A549 (cell line): ENCODE data around the gene MVB12B. TPM values are rescaled to one million over a fixed set of nuclear protein-coding genes. Genes with fewer than 3 reads are reported as not detected.

Source experiments
- ATAC-seq, 2 experiments: fragments of 200-7000 bp in 1 of 2; fragments of >200 bp in 1 of 2; cut with Nextera tagmentation in 1 of 2; cut with Tn5 transposase in 1 of 2; 3 replicates each; pipeline versions ENCODE4 v1.8.0 to v1.9.1; 2018 to 2020; ENCODE audit warnings: mild to moderate bottlenecking in 1 of 2, moderate library complexity in 1 of 2
- CTCF ChIA-PET: fragments of 300-600 bp; sonication (Branson Sonifier 250); formaldehyde crosslinking; extraction: SDS; loops from one replicate; lab custom pipeline; 2021; ENCODE audit warnings: antibody characterized with exemption, inconsistent platforms; lab: Yijun Ruan, JAX
- POLR2A ChIA-PET: fragments of 350-600 bp; formaldehyde crosslinking; extraction: SDS; loops from one replicate; lab custom pipeline; 2021; ENCODE audit warnings: antibody characterized with exemption, inconsistent platforms; lab: Yijun Ruan, JAX
- DNase-seq, 2 experiments: peaks; one replicate each; pipeline versions ENCODE4 v3.0.0 to v3.0.0-alpha.2; 2011 to 2016; ENCODE audit warnings: low read depth in 1 of 2, low spot score in 1 of 2
- FAIRE-seq: peaks from 2 replicates; lab custom pipeline; 2011; peaks lifted over from hg19 to GRCh38; lab: Jason Lieb, UNC
- H3K27ac ChIP-seq, 2 experiments: fragments of >200 bp; sonication (Bioruptor Twin); formaldehyde crosslinking; 3 replicates each; pipeline ENCODE4 v1.5.1; 2016 to 2017
- H3K4me1 ChIP-seq: fragments of >200 bp; sonication (Bioruptor Twin); formaldehyde crosslinking; 3 replicates; pipeline ENCODE4 v1.6.1; 2016
- H3K4me2 ChIP-seq: fragments of >200 bp; sonication (Bioruptor Twin); formaldehyde crosslinking; 3 replicates; pipeline ENCODE4 v1.6.1; 2016
- H3K4me3 ChIP-seq: fragments of >200 bp; sonication (Bioruptor Twin); formaldehyde crosslinking; 3 replicates; pipeline ENCODE4 v1.5.1; 2016
- H3K9me3 ChIP-seq: fragments of >200 bp; sonication (Bioruptor Twin); formaldehyde crosslinking; 3 replicates; pipeline ENCODE4 v1.6.1; 2016
- ATOH8 ChIP-seq: fragments of 250-450 bp; sonication (Bioruptor Pico); IDR thresholded peaks from 2 replicates; pipeline ENCODE4 v1.5.0; 2020; ENCODE audit warnings: low read depth, mild to moderate bottlenecking, moderate library complexity
- BHLHE40 ChIP-seq: IDR thresholded peaks from 2 replicates; pipeline ENCODE4 v1.6.1; 2012; ENCODE audit warnings: low read depth, low read length, inconsistent platforms
- CBX2 ChIP-seq: fragments of 200-600 bp; sonication (generic); IDR thresholded peaks from 2 replicates; pipeline ENCODE4 v1.6.1; 2016; ENCODE audit warnings: low read depth, mild to moderate bottlenecking, borderline replicate concordance
- CEBPB ChIP-seq, 2 experiments: fragments of >200 bp in 1 of 2; sonication (Bioruptor Twin) in 1 of 2; formaldehyde crosslinking in 1 of 2; IDR thresholded peaks; 2 replicates each; pipeline ENCODE4 v1.6.1; 2012 to 2016
- CHD4 ChIP-seq: fragments of 200-600 bp; sonication (generic); IDR thresholded peaks from 2 replicates; pipeline ENCODE4 v1.6.1; 2016; ENCODE audit warnings: antibody characterized with exemption, mild to moderate bottlenecking, borderline replicate concordance
- E2F6 ChIP-seq: IDR thresholded peaks from 2 replicates; pipeline ENCODE4 v1.6.1; 2012; ENCODE audit warnings: low read depth, borderline replicate concordance
- EHF ChIP-seq: fragments of 250-450 bp; sonication (Bioruptor Pico); IDR thresholded peaks from 2 replicates; pipeline ENCODE4 v1.5.0; 2020; ENCODE audit warnings: mild to moderate bottlenecking
- EHMT2 ChIP-seq: fragments of 200-600 bp; sonication (generic); IDR thresholded peaks from 2 replicates; pipeline ENCODE4 v1.6.1; 2016; ENCODE audit warnings: antibody characterized with exemption, low read depth, mild to moderate bottlenecking, moderate library complexity
- ELK1 ChIP-seq: fragments of 150-350 bp; IDR thresholded peaks from 2 replicates; pipeline ENCODE4 v1.6.1; 2014; ENCODE audit warnings: low read depth, mild to moderate bottlenecking, low read length
- FOSB ChIP-seq: fragments of 250-450 bp; sonication (Bioruptor Pico); IDR thresholded peaks from 2 replicates; pipeline ENCODE4 v1.5.0; 2020; ENCODE audit warnings: mild to moderate bottlenecking, moderate library complexity
- FOSL2 ChIP-seq, 2 experiments: fragments of 450-650 bp in 1 of 2; fragments of >200 bp in 1 of 2; sonication (Bioruptor Twin) in 1 of 2; formaldehyde crosslinking; IDR thresholded peaks; 2 replicates each; pipeline versions ENCODE4 v1.5.0 to v1.6.1; 2016 to 2020; ENCODE audit warnings: mild to moderate bottlenecking in 1 of 2, moderate library complexity in 1 of 2
- FOXS1 ChIP-seq: fragments of 250-450 bp; sonication (Bioruptor Pico); IDR thresholded peaks from 2 replicates; pipeline ENCODE4 v1.5.0; 2020; ENCODE audit warnings: mild to moderate bottlenecking, moderate library complexity
- GATA3 ChIP-seq: IDR thresholded peaks from 2 replicates; pipeline ENCODE4 v1.6.1; 2012; ENCODE audit warnings: borderline replicate concordance
- HMGXB4 ChIP-seq: fragments of 250-450 bp; sonication (Bioruptor Pico); IDR thresholded peaks from 2 replicates; pipeline ENCODE4 v1.5.0; 2021; ENCODE audit warnings: mild to moderate bottlenecking, moderate library complexity, borderline replicate concordance
- HOXA7 ChIP-seq: fragments of 250-450 bp; sonication (Bioruptor Pico); IDR thresholded peaks from 2 replicates; pipeline ENCODE4 v1.5.0; 2020; ENCODE audit warnings: mild to moderate bottlenecking, moderate library complexity
- NFE2L2 ChIP-seq: fragments of 150-350 bp; conservative IDR thresholded peaks from 2 replicates; pipeline ENCODE4 v1.6.1; 2014; ENCODE audit warnings: low read length
- PHF8 ChIP-seq: fragments of 200-600 bp; sonication (generic); IDR thresholded peaks from 2 replicates; pipeline ENCODE4 v1.6.1; 2016; ENCODE audit warnings: low read depth, mild to moderate bottlenecking, antibody characterized with exemption, moderate library complexity, borderline replicate concordance
- POLR2A ChIP-seq: IDR thresholded peaks from 2 replicates; pipeline ENCODE4 v1.6.1; 2012; ENCODE audit warnings: mild to moderate bottlenecking, low read length
- POLR2AphosphoS2 ChIP-seq: conservative IDR thresholded peaks from 2 replicates; pipeline ENCODE4 v1.6.1; 2012; ENCODE audit warnings: low read length, improper control_type of control experiment, inconsistent platforms
- RAD21 ChIP-seq, 2 experiments: fragments of >200 bp in 1 of 2; sonication (Bioruptor Twin) in 1 of 2; formaldehyde crosslinking in 1 of 2; IDR thresholded peaks in 1 of 2; conservative IDR thresholded peaks in 1 of 2; 2 replicates in 1 of 2; 3 replicates in 1 of 2; pipeline ENCODE4 v1.6.1; 2012 to 2018; ENCODE audit warnings: inconsistent platforms in 1 of 2
- RARB ChIP-seq: fragments of 250-450 bp; sonication (Bioruptor Pico); IDR thresholded peaks from 2 replicates; pipeline ENCODE4 v1.8.0; 2021; ENCODE audit warnings: mild to moderate bottlenecking, moderate library complexity
- RCOR1 ChIP-seq: fragments of 150-350 bp; IDR thresholded peaks from 2 replicates; pipeline ENCODE4 v1.6.1; 2014; ENCODE audit warnings: antibody characterized with exemption, low read length, low read depth
- RFX5 ChIP-seq: fragments of 450-650 bp; IDR thresholded peaks from 2 replicates; pipeline ENCODE4 v1.7.1; 2014; ENCODE audit warnings: antibody characterized with exemption, mild to moderate bottlenecking, moderate library complexity
- SMC3 ChIP-seq: fragments of >200 bp; sonication (Bioruptor Twin); formaldehyde crosslinking; IDR thresholded peaks from 3 replicates; pipeline ENCODE4 v1.6.1; 2018; ENCODE audit warnings: inconsistent platforms
- SREBF2 ChIP-seq: fragments of 450-650 bp; IDR thresholded peaks from 2 replicates; pipeline ENCODE4 v1.6.1; 2014; ENCODE audit warnings: mild to moderate bottlenecking, moderate library complexity
- USF2 ChIP-seq: fragments of 450-650 bp; IDR thresholded peaks from 2 replicates; pipeline ENCODE4 v1.6.1; 2014; ENCODE audit warnings: antibody characterized with exemption
- ZC3H11A ChIP-seq: fragments of 450-650 bp; IDR thresholded peaks from 2 replicates; pipeline ENCODE4 v1.6.1; 2014; ENCODE audit warnings: antibody characterized with exemption, mild to moderate bottlenecking
- ZNF302 ChIP-seq: fragments of 250-450 bp; sonication (Bioruptor Pico); IDR thresholded peaks from 2 replicates; pipeline ENCODE4 v1.9.0; 2021; ENCODE audit warnings: inconsistent platforms, mild to moderate bottlenecking, moderate library complexity
- WGBS: methylation state at CpG from one replicate; pipeline ENCODE4 v1.1.6; 2017; ENCODE audit errors: missing lambda C conversion rate; 5-methylcytosine and 5-hydroxymethylcytosine counted together
- polyA plus RNA-seq, 4 experiments: library from polyadenylated mRNA; depleted of rRNA in 3 of 4; stranded (reverse); fragments of >200 nt; fragmentation: RNase III in 1 of 4; extraction: RNeasy Plus Mini Kit Qiagen cat#74134 plus additional on column Dnase treatment in 1 of 4; gene quantifications; 2 replicates in 3 of 4; 3 replicates in 1 of 4; pipeline ENCODE4 v1.2.3, GENCODE V29; 2011 to 2017

Gene MVB12B
- polyA plus RNA-seq, 2 of the 4 experiments (the other 2 are of a cell fraction), result 4.6 to 5.9 TPM

GRCh38 chr9:126366366-126367011, 39.9 kb downstream of the MVB12B start:
- TF ChIP-seq ZC3H11A, result no peak
- no peak for TF ChIP-seq BHLHE40
- no peak for TF ChIP-seq FOSB (CRISPR knock-in tag)
- no peak for TF ChIP-seq ATOH8
- no peak for TF ChIP-seq CHD4
- TF ChIP-seq POLR2AphosphoS2, result no peak
- no peak for TF ChIP-seq SREBF2
- TF ChIP-seq EHF (CRISPR knock-in tag), result no peak
- no peak for TF ChIP-seq GATA3
- TF ChIP-seq CEBPB (IDR thresholded peaks at IDR 0.05), result no peak
- no peak for TF ChIP-seq RCOR1
- no peak for TF ChIP-seq SMC3
- no peak for TF ChIP-seq RARB
- TF ChIP-seq HMGXB4 (CRISPR knock-in tag), result no peak
- TF ChIP-seq FOSL2 (IDR thresholded peaks at IDR 0.05), result no peak
- TF ChIP-seq FOSL2 (CRISPR knock-in tag; IDR thresholded peaks at IDR 0.05), result no peak
- no peak for TF ChIP-seq NFE2L2
- TF ChIP-seq EHMT2, result no peak
- no peak for TF ChIP-seq PHF8
- no peak for TF ChIP-seq E2F6
- no peak for TF ChIP-seq RFX5

GRCh38 chr9:126367139-126367538, 40.5 kb downstream of the MVB12B start:
- 84% methylated on average over 13 of the region's 13 CpGs for WGBS
- Histone ChIP-seq H3K4me1 (no peaks in the 10 kb centered on the region), H3K27ac (no peak overlapping the region), H3K9me3 (peaks cover 17% of the 10 kb centered on the region; the same call in 1 of the 3 replicates), H3K4me2 (no peak overlapping the region), H3K4me3 (no peak overlapping the region)
- ATAC-seq, result peak in 1 of 2 experiments; percentile 36; a peak in 2 of 6 replicates
- POLR2A ChIA-PET, result no interaction called here
- CTCF ChIA-PET, result interaction anchor here (0.8 to 2.8 kb wide), 3 partner anchors 11 to 65 kb away, joined by 4 to 9 read pairs (median 5); no protein-coding TSS in a partner anchor
- no peak for FAIRE-seq
- DNase-seq, result no peak
- TF ChIP-seq CBX2 (no peak), ZNF302 (no peak), RAD21 (conservative IDR thresholded peaks at IDR 0.05 in 1 of 2, IDR thresholded peaks at IDR 0.05 in 1 of 2) (no peak), FOXS1 (CRISPR knock-in tag) (no peak), E2F6 (no peak), GATA3 (no peak), POLR2A (no peak), HOXA7 (CRISPR knock-in tag) (no peak), ELK1 (no peak), USF2 (no peak)

More at GRCh38 chr9:126366366-126367011, 39.9 kb downstream of the MVB12B start:
- no peak overlapping the region for H3K4me2 ChIP-seq
- ChIA-PET POLR2A (no interaction called here), CTCF (interaction anchor here (1.3 kb wide), 1 partner anchor 11 kb away, joined by 5 read pairs; no protein-coding TSS in a partner anchor)
- ATAC-seq (no peak), FAIRE-seq (no peak), DNase-seq (no peak)
- no peaks in the 10 kb centered on the region for H3K4me1 ChIP-seq
- H3K27ac ChIP-seq, result no peak overlapping the region
- 81% methylated on average over 13 of the region's 13 CpGs for WGBS
- H3K4me3 ChIP-seq, result no peak overlapping the region
- H3K9me3 ChIP-seq, result peaks cover 23% of the 10 kb centered on the region
